ENCODE measurements around the gene FXN. TPM values are rescaled to one million over a fixed set of nuclear protein-coding genes. Genes with fewer than 3 reads are reported as not detected.
"Not testable (repeated sequence)": the region's sequence is repeated elsewhere in the genome, so short reads cannot be mapped to it uniquely, and the experiment has no call there.

Gene FXN
- total RNA-seq, 2 donors from 2014 or later: 9.6 to 17.8 TPM

- TF ChIP-seq POLR2AphosphoS5 (IDR thresholded peaks at IDR 0.05) (no peak), POLR2A (IDR thresholded peaks at IDR 0.05) (no peak), CTCF (IDR thresholded peaks at IDR 0.05) (no peak)
- Histone ChIP-seq H3K27ac (no peak overlapping the region), H3K4me3 (no peak overlapping the region), H3K9me3 (no peaks in the 10 kb centered on the region), H3K36me3 (no peaks in the 10 kb centered on the region), H3K4me1 (replicated peaks) (no peaks in the 10 kb centered on the region), H3K27me3 (replicated peaks; ENCODE audit: insufficient read depth) (no peaks in the 10 kb centered on the region)
- intact Hi-C loops (cut with DNase I): no loop called here
- 52% methylated on average over 9 of the region's 9 CpGs for WGBS
- DNase-seq (ENCODE audit: low spot score): no peak
Measured at GRCh38 chr9:69044240-69045219, 9.0 kb downstream of the FXN start.

- Histone ChIP-seq H3K27me3 (replicated peaks; ENCODE audit: insufficient read depth) (no peaks in the 10 kb centered on the region), H3K9me3 (no peaks in the 10 kb centered on the region), H3K4me1 (replicated peaks) (no peaks in the 10 kb centered on the region), H3K27ac (no peak overlapping the region), H3K36me3 (no peaks in the 10 kb centered on the region), H3K4me3 (no peak overlapping the region)
- WGBS: 81% methylated on average over 4 of the region's 4 CpGs
- DNase-seq (ENCODE audit: low spot score): no peak
- intact Hi-C loops (cut with DNase I): no loop called here
- TF ChIP-seq CTCF (IDR thresholded peaks at IDR 0.05) (no peak), POLR2A (IDR thresholded peaks at IDR 0.05) (no peak), POLR2AphosphoS5 (IDR thresholded peaks at IDR 0.05) (no peak)
Measured at GRCh38 chr9:69045821-69046220, 10.3 kb downstream of the FXN start.

- WGBS: 74% methylated on average over 4 of the region's 4 CpGs
- no peak overlapping the region for H3K27ac ChIP-seq
- H3K36me3 ChIP-seq: no peaks in the 10 kb centered on the region
- H3K27me3 ChIP-seq (replicated peaks; ENCODE audit: insufficient read depth): no peaks in the 10 kb centered on the region
- no peak overlapping the region for H3K4me3 ChIP-seq
- DNase-seq (ENCODE audit: low spot score): no peak
- no peaks in the 10 kb centered on the region for H3K9me3 ChIP-seq
- no peaks in the 10 kb centered on the region for H3K4me1 ChIP-seq (replicated peaks)
- no peak for TF ChIP-seq CTCF (IDR thresholded peaks at IDR 0.05)
- no peak for TF ChIP-seq POLR2A (IDR thresholded peaks at IDR 0.05)
- TF ChIP-seq POLR2AphosphoS5 (IDR thresholded peaks at IDR 0.05): no peak
- intact Hi-C loops (cut with DNase I): no loop called here
Measured at GRCh38 chr9:69046723-69047122, 11.2 kb downstream of the FXN start.

GRCh38 chr9:69047371-69047770, 11.8 kb downstream of the FXN start:
- no peaks in the 10 kb centered on the region for H3K27me3 ChIP-seq (replicated peaks; ENCODE audit: insufficient read depth)
- H3K9me3 ChIP-seq: no peaks in the 10 kb centered on the region
- H3K4me3 ChIP-seq: no peak overlapping the region
- TF ChIP-seq POLR2AphosphoS5 (IDR thresholded peaks at IDR 0.05) (no peak), POLR2A (IDR thresholded peaks at IDR 0.05) (no peak), CTCF (IDR thresholded peaks at IDR 0.05) (no peak)
- 62% methylated on average over 4 of the region's 4 CpGs for WGBS
- intact Hi-C loops (cut with DNase I): no loop called here
- no peaks in the 10 kb centered on the region for H3K36me3 ChIP-seq
- no peak for DNase-seq (ENCODE audit: low spot score)
- H3K27ac ChIP-seq: no peak overlapping the region
- no peaks in the 10 kb centered on the region for H3K4me1 ChIP-seq (replicated peaks)

- TF ChIP-seq POLR2AphosphoS5 (IDR thresholded peaks at IDR 0.05): no peak
- TF ChIP-seq CTCF (IDR thresholded peaks at IDR 0.05): no peak
- no peak for TF ChIP-seq POLR2A (IDR thresholded peaks at IDR 0.05)
- WGBS: 87% methylated on average over 6 of the region's 6 CpGs
- no peak overlapping the region for H3K4me3 ChIP-seq
- H3K27ac ChIP-seq: no peak overlapping the region
- DNase-seq (ENCODE audit: low spot score): no peak
- H3K27me3 ChIP-seq (replicated peaks; ENCODE audit: insufficient read depth): no peaks in the 10 kb centered on the region
- H3K36me3 ChIP-seq: no peaks in the 10 kb centered on the region
- no peaks in the 10 kb centered on the region for H3K9me3 ChIP-seq
- intact Hi-C loops (cut with DNase I): no loop called here
- no peaks in the 10 kb centered on the region for H3K4me1 ChIP-seq (replicated peaks)
Measured at GRCh38 chr9:69049094-69049493, 13.5 kb downstream of the FXN start.

- intact Hi-C loops (cut with DNase I); H3K27ac ChIP-seq; H3K9me3 ChIP-seq; H3K4me1 ChIP-seq (replicated peaks); H3K36me3 ChIP-seq; DNase-seq (ENCODE audit: low spot score); H3K27me3 ChIP-seq (replicated peaks; ENCODE audit: insufficient read depth); H3K4me3 ChIP-seq: not testable (repeated sequence)
- 95% methylated on average over 12 of the region's 12 CpGs for WGBS
Measured at GRCh38 chr9:69050936-69051335, 15.4 kb downstream of the FXN start.
